Measurements from ENCODE around the gene RAB3A. TPM values are rescaled to one million over a fixed set of nuclear protein-coding genes. Genes with fewer than 3 reads are reported as not detected.

The RAB3A gene
- total and polyA plus RNA-seq, 12 donors, result 7.8 to 36.3 (median 30.2) TPM

- Histone ChIP-seq H3K36me3 (peaks cover 0 to 38% (median 10%) of the 10 kb centered on the region in 9 donors), H3K4me1 (peaks cover 8 to 34% (median 19%) of the 10 kb centered on the region in 9 donors), H3K4me3 (peak overlapping the region; percentile 65 to 98 (median 82)), H3K27ac (peak overlapping the region in 9 of 10 donors; percentile 77 to 91 (median 86)), H3K9me3 (no peaks in the 10 kb centered on the region), H3K27me3 (no peaks in the 10 kb centered on the region)
- TF ChIP-seq CTCF (IDR thresholded peaks at IDR 0.05), result no peak
- intact Hi-C loops (cut with DNase I), result loop anchor here in 4 of 10 donors (5.0 to 10.0 kb wide), 3 partner anchors 59 to 614 kb away; partner anchors contain the start of gene LSM4 (in 1 of the 4)
- no peak for DNase-seq
- peak in 3 of 8 donors; percentile 0 to 27 (median 6) for ATAC-seq
- WGBS, 2 donors, result 3 to 4% methylated on average over 46 of the region's 46 CpGs
Measured at GRCh38 chr19:18193388-18194180, 10.3 kb downstream of the RAB3A start.

GRCh38 chr19:18192673-18193387 lies 11.0 kb downstream of the RAB3A start, which contains the start of gene MPV17L2:
Gene MPV17L2 (plus strand): TSS chr19:18193218. CDS start chr19:18193282, 64 bp downstream.
- 0% methylated on average over 58 to 74 of the region's 74 CpGs for WGBS, 2 donors
- intact Hi-C loops (cut with DNase I), result loop anchor here in 5 of 10 donors (1.0 to 10.0 kb wide), 5 partner anchors 11 to 614 kb away; partner anchors contain the start of genes LSM4 (in 1 of the 5) and RAB3A (in 1 of the 5)

GRCh38 chr19:18191640-18192062 lies 12.2 kb downstream of the RAB3A start:
- peaks cover 8 to 34% (median 19%) of the 10 kb centered on the region in 9 donors for H3K4me1 ChIP-seq
- WGBS, 2 donors, result 73 to 79% methylated on average over 5 of the region's 5 CpGs
- H3K27me3 ChIP-seq, result no peaks in the 10 kb centered on the region
- peak overlapping the region in 9 of 10 donors; percentile 44 to 90 (median 63) for H3K4me3 ChIP-seq
- no peak for TF ChIP-seq CTCF (IDR thresholded peaks at IDR 0.05)
- ATAC-seq (no peak), DNase-seq (no peak)
- H3K27ac ChIP-seq, result peak overlapping the region in 9 of 10 donors; percentile 91 to 97 (median 94)
- intact Hi-C loops (cut with DNase I), result loop anchor here in 5 of 10 donors (1.0 to 10.0 kb wide), 5 partner anchors 13 to 616 kb away; partner anchors contain the start of genes LSM4 (in 1 of the 5) and RAB3A (in 1 of the 5)
- H3K36me3 ChIP-seq, result peaks cover 0 to 18% (median 0%) of the 10 kb centered on the region in 9 donors
- no peaks in the 10 kb centered on the region for H3K9me3 ChIP-seq

More at GRCh38 chr19:18192673-18193387, 11.0 kb downstream of the RAB3A start, which contains the start of gene MPV17L2:
- Histone ChIP-seq H3K36me3 (peaks cover 0 to 30% (median 3%) of the 10 kb centered on the region in 9 donors), H3K27me3 (no peaks in the 10 kb centered on the region), H3K27ac (peak within 1 kb of the TSS; percentile 69 to 97 (median 94)), H3K9me3 (no peaks in the 10 kb centered on the region), H3K4me3 (peak within 1 kb of the TSS; percentile 65 to 98 (median 82)), H3K4me1 (peaks cover 8 to 34% (median 19%) of the 10 kb centered on the region in 9 donors)
- peak; percentile 99 to 100 for DNase-seq
- TF ChIP-seq CTCF (IDR thresholded peaks at IDR 0.05), result no peak
- peak; percentile 93 to 98 (median 96) for ATAC-seq

- Histone ChIP-seq H3K4me3 (no peak overlapping the region), H3K9me3 (no peaks in the 10 kb centered on the region), H3K27ac (no peak overlapping the region), H3K4me1 (peaks cover 8 to 34% (median 19%) of the 10 kb centered on the region in 9 donors), H3K27me3 (no peaks in the 10 kb centered on the region), H3K36me3 (peaks cover 0 to 5% (median 0%) of the 10 kb centered on the region in 9 donors)
- WGBS, 2 donors, result 94% methylated on average over 4 of the region's 4 CpGs
- TF ChIP-seq CTCF (IDR thresholded peaks at IDR 0.05), result no peak
- DNase-seq (no peak), ATAC-seq (no peak)
- intact Hi-C loops (cut with DNase I), result loop anchor here in 4 of 10 donors (5.0 to 10.0 kb wide), 3 partner anchors 62 to 617 kb away; partner anchors contain the start of gene LSM4 (in 1 of the 4)
Measured at GRCh38 chr19:18190278-18190677, 13.6 kb downstream of the RAB3A start.
